Aorta (tissue), 5 donors: Measurements from ENCODE around the gene ETV1. TPM values are rescaled to one million over a fixed set of nuclear protein-coding genes. Genes with fewer than 3 reads are reported as not detected.

Experiments
- ATAC-seq: fragments of 200-7000 bp; cut with Tn5 transposase; one replicate; pipeline ENCODE4 v1.9.1; 2022; ENCODE audit warnings: moderate library complexity; ENCODE audit not compliant: low FRiP score
- DNase-seq, 2 donors: peaks; one replicate each; pipeline ENCODE4 v3.0.0-alpha.2; 2020
- H3K27ac ChIP-seq, 2 donors: one replicate each; pipeline ENCODE4 v1.5.1; 2013; ENCODE audit warnings: low read length in 2 of 2, mild to moderate bottlenecking in 2 of 2, moderate library complexity in 2 of 2, control low read depth in 1 of 2, inconsistent platforms in 1 of 2, low read depth in 1 of 2
- H3K27me3 ChIP-seq, 2 donors: one replicate each; pipeline ENCODE4 v1.6.1; 2013; ENCODE audit warnings: control low read depth in 1 of 2, low read length in 1 of 2, mild to moderate bottlenecking in 1 of 2, moderate library complexity in 1 of 2; ENCODE audit not compliant: insufficient read depth in 2 of 2, control insufficient read depth in 1 of 2
- H3K36me3 ChIP-seq, 2 donors: one replicate each; pipeline ENCODE4 v1.6.1; 2013; ENCODE audit warnings: control low read depth in 1 of 2, low read length in 1 of 2, mild to moderate bottlenecking in 1 of 2; ENCODE audit not compliant: insufficient read depth in 2 of 2, control insufficient read depth in 1 of 2
- H3K4me1 ChIP-seq, 2 donors: one replicate each; pipeline ENCODE4 v1.6.1; 2013; ENCODE audit warnings: low read length in 2 of 2, control low read depth in 1 of 2, mild to moderate bottlenecking in 1 of 2, moderate library complexity in 1 of 2; ENCODE audit not compliant: insufficient read depth in 2 of 2, control insufficient read depth in 1 of 2
- H3K4me3 ChIP-seq, 2 donors: one replicate each; pipeline ENCODE4 v1.5.1; 2013; ENCODE audit warnings: low read length in 2 of 2, control low read depth in 1 of 2, mild to moderate bottlenecking in 1 of 2
- H3K9me3 ChIP-seq: one replicate; pipeline ENCODE4 v1.6.1; 2013; ENCODE audit warnings: mild to moderate bottlenecking, low read length; ENCODE audit not compliant: control insufficient read depth
- WGBS, 2 donors: extraction: QIAGEN DNeasy Blood & Tissue Kit; methylation state at CpG; one replicate each; pipeline ENCODE4 v1.1.7; 2013; 5-methylcytosine and 5-hydroxymethylcytosine counted together
- intact Hi-C, 2 donors: fragments of 100-400 bp; cut with DNase I; formaldehyde crosslinking; loops; one replicate each; pipeline versions ENCODE4 v1.14.2 to v1.15.0; 2022
- polyA plus RNA-seq, 2 donors: library from polyadenylated mRNA; stranded (reverse); fragments of 200-250 nt; gene quantifications; one replicate each; pipeline ENCODE4 v1.2.3, GENCODE V29; 2013
- total RNA-seq, 2 donors: library from RNA; stranded (reverse); fragmentation: NEBNext Ultra II Directional; extraction: Animal tissue kit (Norgen Biotek cat#: 25700); gene quantifications; one replicate each; pipeline ENCODE4 v1.2.1, GENCODE V29; 2021
- donor health status: healthy with polysubstance abuse.
- donor health status: Bipolar disorder and iron deficiency.
- donor health status: DM: no; HTN: no; CAD: no.
- donor health status: DM: no; HTN: no; CAD: no.
- donor health status: DM: yes; HTN: yes; CAD: no.

ETV1 gene
- total and polyA plus RNA-seq, 4 donors: 6.5 to 15.1 (median 8.4) TPM

DNA sequence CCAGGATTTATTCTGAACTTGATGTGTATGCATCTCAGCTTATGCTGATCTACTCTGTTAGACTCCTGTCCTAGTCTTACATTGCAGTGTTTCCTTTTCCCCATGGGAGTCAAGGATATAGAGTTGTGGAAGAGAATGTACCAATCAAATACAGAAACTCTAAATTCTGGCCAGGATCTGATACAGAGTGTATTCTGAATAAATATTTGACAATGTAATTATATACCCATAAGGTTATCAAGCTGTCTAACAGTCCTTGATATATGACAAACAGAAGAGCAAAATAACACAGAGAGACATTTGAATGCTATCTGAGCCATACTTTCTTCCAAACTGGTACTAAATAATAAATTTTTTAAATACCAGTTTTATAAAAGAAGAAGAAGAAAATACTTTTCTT lies 116.8 kb downstream of the ETV1 start:
- Histone ChIP-seq H3K4me3 (no peak overlapping the region), H3K36me3 (no peaks in the 10 kb centered on the region), H3K4me1 (no peaks in the 10 kb centered on the region), H3K27ac (no peak overlapping the region), H3K9me3 (peaks cover 2% of the 10 kb centered on the region), H3K27me3 (no peaks in the 10 kb centered on the region)
- ATAC-seq (no peak), DNase-seq (no peak)
- intact Hi-C loops: no loop called here

GRCh38 chr7:13871008-13871407 lies 118.5 kb downstream of the ETV1 start:
- DNase-seq (no peak), ATAC-seq (no peak)
- intact Hi-C loops: no loop called here
- Histone ChIP-seq H3K27ac (no peak overlapping the region), H3K36me3 (no peaks in the 10 kb centered on the region), H3K9me3 (peaks cover 2% of the 10 kb centered on the region), H3K27me3 (no peaks in the 10 kb centered on the region), H3K4me1 (no peaks in the 10 kb centered on the region), H3K4me3 (no peak overlapping the region)

DNA sequence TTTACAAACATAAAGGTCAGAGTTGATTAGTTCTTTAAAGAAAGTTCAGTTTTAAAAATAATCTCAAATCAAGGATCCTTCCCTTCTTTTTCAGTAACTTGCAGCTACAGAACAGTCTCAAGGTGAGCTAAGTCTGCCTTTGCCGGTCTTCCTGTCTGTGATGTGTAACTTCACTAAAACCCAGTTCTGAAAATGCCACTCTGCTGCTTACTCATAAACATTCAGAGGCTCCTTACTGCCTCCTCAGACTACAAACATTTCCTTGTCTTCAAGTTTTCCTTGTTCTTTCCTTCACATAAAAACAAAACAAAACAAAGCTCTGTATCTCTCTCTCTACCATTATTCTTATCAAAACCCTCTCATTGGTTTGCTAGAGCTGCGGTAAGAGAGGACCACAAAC lies 128.7 kb downstream of the ETV1 start:
- no peak overlapping the region for H3K4me3 ChIP-seq
- no peak for DNase-seq
- no peaks in the 10 kb centered on the region for H3K9me3 ChIP-seq
- H3K4me1 ChIP-seq: no peaks in the 10 kb centered on the region
- 88 to 92% methylated on average over 2 of the region's 2 CpGs for WGBS, 2 donors
- no peaks in the 10 kb centered on the region for H3K27me3 ChIP-seq
- ATAC-seq: no peak
- intact Hi-C loops: loop anchor here in 1 of 2 donors (5.0 kb wide), 1 partner anchor 87 kb away; no protein-coding TSS in a partner anchor
- no peaks in the 10 kb centered on the region for H3K36me3 ChIP-seq
- H3K27ac ChIP-seq: no peak overlapping the region

DNA sequence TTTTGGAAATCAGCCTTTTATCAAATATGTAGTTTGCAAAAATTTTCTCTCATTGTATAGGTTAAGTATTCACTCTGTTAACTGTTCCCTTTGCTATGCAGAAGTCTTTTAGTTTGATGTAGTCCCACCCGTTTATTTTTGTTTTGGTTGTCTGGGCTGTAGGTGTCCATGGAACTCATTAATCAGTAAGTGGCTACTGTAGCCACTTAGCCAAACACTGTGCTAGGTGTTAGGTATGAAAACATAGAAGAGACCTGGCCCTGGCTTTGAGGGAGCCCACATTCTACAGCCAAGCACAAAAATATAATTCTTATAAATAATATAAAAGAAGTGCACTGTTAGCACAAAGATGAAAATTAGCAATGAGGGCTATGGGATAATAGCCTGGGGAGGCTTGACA lies 133.5 kb downstream of the ETV1 start:
- Histone ChIP-seq H3K36me3 (no peaks in the 10 kb centered on the region), H3K9me3 (no peaks in the 10 kb centered on the region), H3K27me3 (no peaks in the 10 kb centered on the region), H3K4me3 (no peak overlapping the region), H3K27ac (no peak overlapping the region), H3K4me1 (no peaks in the 10 kb centered on the region)
- intact Hi-C loops: no loop called here
- 39 to 42% methylated on average over 1 of the region's 1 CpG for WGBS, 2 donors
- ATAC-seq: no peak
- no peak for DNase-seq

GRCh38 chr7:13852281-13852968 lies 137.0 kb downstream of the ETV1 start:
- Histone ChIP-seq H3K9me3 (no peaks in the 10 kb centered on the region), H3K27me3 (no peaks in the 10 kb centered on the region), H3K27ac (no peak overlapping the region), H3K4me1 (no peaks in the 10 kb centered on the region), H3K4me3 (no peak overlapping the region), H3K36me3 (no peaks in the 10 kb centered on the region)
- 83 to 85% methylated on average over 8 of the region's 8 CpGs for WGBS, 2 donors
- DNase-seq (no peak), ATAC-seq (no peak)
- intact Hi-C loops: no loop called here

DNA sequence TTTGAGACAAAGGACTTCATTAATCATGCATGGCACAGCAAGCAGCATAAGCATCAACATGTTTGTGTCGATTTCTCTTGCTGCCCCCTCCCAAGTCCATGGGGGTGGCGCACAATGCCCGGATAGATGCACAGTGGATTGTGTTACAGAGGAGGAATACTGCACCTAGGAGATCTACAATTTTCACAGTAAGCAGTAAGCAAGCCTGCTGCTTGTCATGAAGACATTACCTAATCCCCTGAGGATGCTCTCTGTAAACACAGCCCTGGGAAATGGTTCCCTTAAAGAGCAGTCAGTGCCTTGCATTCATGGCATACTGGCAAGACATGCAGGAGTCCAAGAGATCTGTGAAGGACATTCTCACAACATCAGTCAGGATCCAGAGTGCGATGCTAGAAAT lies 137.7 kb downstream of the ETV1 start:
- no peaks in the 10 kb centered on the region for H3K9me3 ChIP-seq
- no peaks in the 10 kb centered on the region for H3K4me1 ChIP-seq
- H3K27me3 ChIP-seq: no peaks in the 10 kb centered on the region
- no peak overlapping the region for H3K27ac ChIP-seq
- ATAC-seq (no peak), DNase-seq (no peak)
- WGBS, 2 donors: 57 to 61% methylated on average over 4 of the region's 4 CpGs
- intact Hi-C loops: no loop called here
- no peaks in the 10 kb centered on the region for H3K36me3 ChIP-seq
- no peak overlapping the region for H3K4me3 ChIP-seq

- H3K36me3 ChIP-seq: no peaks in the 10 kb centered on the region
- H3K27ac ChIP-seq: no peak overlapping the region
- no peaks in the 10 kb centered on the region for H3K9me3 ChIP-seq
- DNase-seq: no peak
- WGBS, 2 donors: 36 to 46% methylated on average over 2 of the region's 2 CpGs
- no peak overlapping the region for H3K4me3 ChIP-seq
- H3K4me1 ChIP-seq: no peaks in the 10 kb centered on the region
- H3K27me3 ChIP-seq: no peaks in the 10 kb centered on the region
- ATAC-seq: no peak
- intact Hi-C loops: no loop called here
Measured at GRCh38 chr7:13850185-13850752, 139.2 kb downstream of the ETV1 start.

DNA sequence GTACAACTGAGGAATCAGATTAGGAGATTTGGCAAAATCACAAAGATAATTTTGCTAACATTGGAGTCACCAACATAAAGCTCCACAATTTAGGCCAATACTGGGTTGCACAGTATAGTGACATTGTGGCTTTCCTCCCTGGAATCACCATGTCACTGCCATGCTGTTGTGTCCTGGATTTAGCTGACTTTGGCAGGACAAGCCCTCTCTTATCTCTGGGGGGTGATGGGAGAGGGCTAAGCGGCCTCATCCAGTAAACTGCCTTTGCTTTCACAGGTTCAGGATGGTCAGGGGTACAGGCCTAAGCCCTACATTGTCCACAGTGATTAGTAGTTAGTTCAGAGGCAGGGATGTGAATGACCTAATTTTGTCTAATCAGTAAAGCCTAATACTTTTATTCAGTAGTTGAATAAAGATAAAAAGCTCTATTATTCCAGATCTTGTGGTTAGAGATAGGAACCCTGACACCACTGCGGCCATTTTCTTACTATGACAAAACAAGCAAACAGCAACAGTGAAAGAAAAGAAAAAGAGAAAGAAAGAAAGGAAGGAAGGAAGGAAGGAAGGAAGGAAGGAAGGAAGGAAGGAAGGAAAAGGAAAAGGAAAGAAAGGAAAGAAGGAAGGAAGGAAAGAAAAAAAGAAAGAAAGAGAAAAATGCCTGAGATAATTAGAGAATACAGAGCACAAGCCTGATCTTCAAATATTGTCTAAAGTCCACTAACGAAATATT lies 140.1 kb downstream of the ETV1 start:
- intact Hi-C loops: no loop called here

DNA sequence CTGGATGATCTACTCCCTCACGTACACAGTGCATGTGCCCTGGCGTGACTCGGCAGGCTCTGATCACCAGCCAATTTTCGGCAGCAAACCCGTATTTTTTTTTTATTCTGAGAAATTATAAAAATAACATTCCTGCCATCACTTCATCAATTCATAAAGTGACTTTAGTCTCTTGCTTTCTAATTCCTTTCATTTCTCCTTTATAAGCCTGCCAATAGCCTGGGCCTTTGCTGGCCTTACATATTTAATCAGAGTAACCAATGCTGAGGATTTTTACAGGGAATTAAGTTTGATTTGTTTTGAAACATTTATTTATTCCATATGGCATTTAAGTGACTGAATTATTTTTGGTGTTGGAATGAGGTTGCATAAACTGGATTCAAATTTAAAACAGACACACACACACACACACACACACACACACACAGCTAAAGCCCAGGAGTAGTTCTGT lies 140.8 kb downstream of the ETV1 start:
- ATAC-seq: no peak
- DNase-seq: no peak
- no peaks in the 10 kb centered on the region for H3K27me3 ChIP-seq
- no peaks in the 10 kb centered on the region for H3K36me3 ChIP-seq
- H3K27ac ChIP-seq: no peak overlapping the region
- intact Hi-C loops: no loop called here
- WGBS, 2 donors: 10 to 12% methylated on average over 5 of the region's 5 CpGs
- no peak overlapping the region for H3K4me3 ChIP-seq
- H3K4me1 ChIP-seq: no peaks in the 10 kb centered on the region
- no peaks in the 10 kb centered on the region for H3K9me3 ChIP-seq

More for the DNA sequence above, 140.1 kb downstream of the ETV1 start:
- Histone ChIP-seq H3K4me1 (no peaks in the 10 kb centered on the region), H3K4me3 (no peak overlapping the region), H3K27me3 (no peaks in the 10 kb centered on the region), H3K9me3 (no peaks in the 10 kb centered on the region), H3K27ac (no peak overlapping the region), H3K36me3 (no peaks in the 10 kb centered on the region)
- DNase-seq (no peak), ATAC-seq (no peak)
- WGBS, 2 donors: 82 to 84% methylated on average over 3 of the region's 3 CpGs
